Measurements from ENCODE around the gene LRRC25.

- TF ChIP-seq CTCF (conservative IDR thresholded peaks at IDR 0.05; ENCODE audit: low read length) (no peak), EZH2phosphoT487 (IDR thresholded peaks at IDR 0.05; ENCODE audit: borderline replicate concordance, low read depth, low read length) (no peak)
These were observed 5.8 kb downstream of the LRRC25 start for GRCh38 chr19:18391509-18392075.

Measured in OCI-LY7 (cell line).